ENCODE data around the gene OGFRL1.

GRCh38 chr6:71277926-71278600, 10.5 kb upstream of the OGFRL1 start:
- TF ChIP-seq CTCF (IDR thresholded peaks at IDR 0.05) (no peak), EZH2 (IDR thresholded peaks at IDR 0.05; ENCODE audit: borderline replicate concordance, insufficient read depth, low read depth, low read length, poor library complexity, severe bottlenecking) (no peak)
